Activated CD4-positive, alpha-beta T cell treated with anti-CD3 and anti-CD28 coated beads, Interleukin-2, Interleukin-6, amounts not matched to agents 100 ng/mL and 50 ng/mL, durations not matched to agents 16 hours and 8 hours (primary cell): ENCODE measurements around the gene TRABD2B.

Source experiments
- DNase-seq: peaks from one replicate; pipeline ENCODE4 v3.0.0-alpha.2; 2020

Gene TRABD2B

DNA sequence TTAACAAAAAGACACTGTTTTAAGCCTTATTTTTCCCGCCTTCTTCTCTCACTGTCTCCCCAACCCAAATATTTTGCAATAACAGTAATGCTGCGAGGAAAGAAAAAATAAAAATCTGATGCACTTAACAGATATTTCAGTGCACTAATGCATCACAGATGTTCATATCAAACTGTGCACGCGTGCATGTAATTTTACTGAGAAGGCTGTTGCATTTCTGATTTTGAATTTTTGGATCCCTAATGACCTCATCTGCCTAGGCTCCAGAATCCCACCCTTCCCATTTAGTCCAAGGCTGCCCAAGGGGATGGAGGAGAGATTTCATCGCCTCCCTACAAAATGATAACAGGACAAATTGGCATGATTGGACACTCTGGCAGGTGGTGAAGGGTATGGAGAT lies 5.5 kb downstream of the TRABD2B start:
- no peak for DNase-seq

DNA sequence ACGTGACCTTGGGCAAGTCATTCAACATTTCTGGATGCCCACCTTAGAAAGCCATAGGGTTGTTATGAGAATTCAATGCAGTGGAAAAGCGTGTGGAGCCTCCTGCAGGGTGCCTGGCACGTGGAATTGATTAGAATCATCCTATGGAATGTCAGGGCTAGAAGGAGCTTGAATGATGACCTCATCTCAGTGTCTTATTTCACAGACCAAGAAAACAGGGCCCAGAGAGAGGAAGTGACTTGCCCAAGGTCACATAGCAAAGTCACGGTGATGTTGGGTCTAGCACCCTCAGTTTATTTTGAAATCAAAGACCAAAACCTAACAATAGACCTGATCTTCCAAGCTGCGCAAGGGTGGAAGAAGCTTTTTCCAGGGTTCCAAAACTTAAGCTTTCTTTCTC lies 6.0 kb downstream of the TRABD2B start:
- no peak for DNase-seq

- no peak for DNase-seq
Measured at GRCh38 chr1:47990286-47990685, 6.9 kb downstream of the TRABD2B start.

DNA sequence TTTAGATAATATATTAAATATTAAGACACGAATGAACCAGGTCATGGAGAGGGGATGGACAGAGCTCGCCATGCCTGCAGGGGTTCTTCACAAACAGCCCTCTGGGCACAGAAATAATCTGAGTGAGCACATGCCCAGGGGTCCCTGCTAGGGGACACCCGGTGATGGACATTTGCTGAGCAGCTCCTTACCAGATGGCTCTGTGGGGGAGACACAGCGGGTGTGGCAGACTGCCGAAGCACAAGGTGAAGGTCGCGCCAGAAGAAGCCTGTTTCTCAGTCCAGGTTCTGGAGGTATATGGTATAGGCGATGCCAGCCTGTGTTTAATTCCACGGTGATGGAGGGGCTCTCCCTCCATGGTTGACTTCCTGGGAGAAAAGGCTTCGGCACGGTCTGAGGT lies 9.6 kb downstream of the TRABD2B start:
- no peak for DNase-seq

DNA sequence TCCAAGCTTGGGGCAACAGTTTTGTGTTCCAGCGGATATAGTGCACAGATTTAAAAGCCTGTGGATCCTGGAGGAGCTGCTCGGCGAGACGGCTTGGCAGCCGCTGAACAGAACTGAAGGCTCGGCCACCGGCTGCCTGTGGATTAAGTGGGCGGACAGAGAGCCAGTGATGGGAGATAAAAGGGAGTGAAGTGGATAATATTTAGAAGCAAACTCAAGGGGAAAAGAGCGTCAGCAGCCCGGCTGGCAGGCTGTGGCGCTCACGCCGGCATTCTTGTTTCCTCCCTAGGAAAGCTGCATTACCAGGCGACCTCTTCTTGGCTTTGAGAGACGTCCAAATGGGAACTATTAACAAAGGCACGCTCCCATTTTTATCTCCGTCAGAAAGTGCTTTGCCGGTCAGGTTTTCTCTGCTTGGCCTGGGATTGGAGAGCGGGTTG lies 10.4 kb downstream of the TRABD2B start:
- no peak for DNase-seq

DNA sequence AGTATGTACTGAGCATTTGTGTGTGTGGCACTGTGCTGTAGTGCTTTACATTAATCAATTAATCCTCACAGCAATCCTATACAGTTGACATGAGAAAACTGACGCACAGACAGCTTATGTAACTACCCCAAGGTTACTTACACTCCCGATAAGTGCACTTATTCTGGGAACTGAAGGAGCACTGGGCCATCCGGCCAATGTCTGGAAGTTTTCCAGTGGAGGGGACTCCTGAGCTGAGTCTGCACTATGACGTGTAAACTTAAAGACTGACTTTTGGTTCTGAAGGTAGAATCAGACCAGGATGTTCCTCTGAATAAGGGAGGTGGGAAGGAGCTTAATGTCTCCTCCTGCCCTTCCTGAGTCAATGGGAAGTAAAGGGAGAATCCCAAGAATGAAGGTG lies 12.2 kb downstream of the TRABD2B start:
- no peak for DNase-seq

DNA sequence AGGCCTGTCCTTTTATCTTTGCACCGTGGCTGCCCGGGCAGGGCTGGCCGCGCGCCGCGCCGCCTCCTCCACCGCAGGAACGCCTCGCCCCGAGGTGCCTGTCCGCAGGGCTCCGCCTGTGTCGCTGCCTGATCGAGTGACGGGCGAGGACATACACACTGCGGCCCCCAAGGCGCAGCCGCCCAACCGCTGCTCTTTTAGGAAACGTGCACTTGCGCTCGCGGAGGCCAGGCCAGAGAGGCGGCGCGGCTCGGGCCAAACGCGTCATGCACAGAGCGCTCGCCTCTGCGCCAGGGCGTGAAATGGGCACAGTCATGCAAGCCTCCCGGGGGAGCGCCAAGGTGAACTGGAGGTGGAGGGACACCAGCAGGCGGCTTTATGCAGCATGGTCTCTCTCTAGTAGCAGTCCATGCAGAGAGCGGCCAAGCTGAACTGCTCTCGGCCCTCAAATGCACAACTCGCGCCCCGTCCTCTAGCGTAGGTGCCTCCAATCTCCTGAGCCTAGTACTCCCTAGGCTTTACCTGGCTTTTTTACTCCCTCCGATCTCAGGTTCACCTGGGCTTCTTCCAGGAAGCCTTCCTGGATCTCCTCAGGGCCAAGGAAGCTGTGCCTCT lies 12.9 kb downstream of the TRABD2B start:
- no peak for DNase-seq

DNA sequence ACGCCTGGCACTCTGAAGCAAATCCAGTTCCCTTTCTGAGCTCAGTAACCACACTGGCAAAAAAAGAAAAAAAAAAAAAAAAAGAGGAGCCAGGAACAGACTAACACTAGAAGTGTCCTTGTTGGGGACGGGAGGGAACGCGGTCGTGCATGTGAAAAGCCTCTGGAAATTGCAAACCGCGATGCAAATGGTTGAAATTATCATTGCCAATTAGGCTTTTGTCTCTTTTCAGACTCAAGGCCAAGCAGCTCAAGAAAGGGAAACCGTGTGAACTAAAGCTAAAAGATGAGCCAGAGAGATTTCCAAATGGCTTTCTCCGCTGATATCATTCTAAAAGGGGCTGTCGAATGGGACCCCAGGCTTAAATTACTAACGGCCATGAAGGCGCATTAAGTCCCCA lies 13.5 kb downstream of the TRABD2B start:
- DNase-seq = no peak

- DNase-seq = no peak
Measured at GRCh38 chr1:47981667-47982350, 15.4 kb downstream of the TRABD2B start.

- DNase-seq = no peak
Measured at GRCh38 chr1:47980501-47980900, 16.7 kb downstream of the TRABD2B start.

- no peak for DNase-seq
Measured at GRCh38 chr1:47979724-47980123, 17.5 kb downstream of the TRABD2B start.

- no peak for DNase-seq
Measured at GRCh38 chr1:47978486-47978885, 18.7 kb downstream of the TRABD2B start.

- no peak for DNase-seq
Measured at GRCh38 chr1:47976728-47977127, 20.5 kb downstream of the TRABD2B start.

DNA sequence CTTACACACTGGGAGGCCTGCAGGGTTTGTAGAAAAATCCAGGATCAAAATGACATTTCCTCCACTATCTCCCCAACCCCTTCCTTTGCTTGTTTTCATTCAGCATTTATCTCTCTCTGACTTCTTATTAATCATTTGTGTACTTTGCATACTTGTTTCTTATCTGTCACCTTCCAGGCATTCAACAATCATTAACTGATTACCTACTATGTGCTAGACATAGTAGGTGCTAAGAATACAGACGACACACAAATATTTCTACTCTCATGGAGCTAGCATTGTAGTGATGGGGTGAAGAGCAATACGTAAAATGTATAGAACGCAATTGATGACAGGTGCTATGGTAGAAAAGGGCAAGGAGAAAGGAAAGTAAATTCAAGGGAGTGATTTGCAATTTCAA lies 20.9 kb downstream of the TRABD2B start:
- DNase-seq = no peak

- no peak for DNase-seq
Measured at GRCh38 chr1:47975302-47975921, 21.8 kb downstream of the TRABD2B start.

- DNase-seq = no peak
Measured at GRCh38 chr1:47972864-47973432, 24.2 kb downstream of the TRABD2B start.

GRCh38 chr1:47971385-47972160 lies 25.6 kb downstream of the TRABD2B start:
- no peak for DNase-seq

DNA sequence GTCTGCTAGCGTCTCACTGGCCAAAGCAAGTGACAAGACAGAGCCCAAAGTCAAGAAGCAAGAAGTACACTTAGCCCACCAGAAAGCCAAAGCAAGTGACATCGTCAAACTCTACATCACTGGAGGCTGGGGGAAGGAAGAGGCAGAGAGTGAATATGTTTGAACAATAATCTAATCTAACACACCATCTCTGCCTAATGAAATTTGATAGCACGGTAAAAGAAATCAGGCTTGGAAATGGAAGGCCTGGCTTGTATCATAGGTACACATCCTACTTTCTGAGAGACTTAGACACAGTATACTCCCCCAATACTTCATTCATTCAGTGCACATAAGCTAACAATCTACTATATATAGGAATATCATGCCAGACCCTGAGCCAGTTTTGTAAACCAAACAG lies 26.3 kb downstream of the TRABD2B start:
- no peak for DNase-seq

- no peak for DNase-seq
Measured at GRCh38 chr1:47969478-47969877, 27.7 kb downstream of the TRABD2B start.

GRCh38 chr1:47968556-47968888 lies 28.7 kb downstream of the TRABD2B start:
- DNase-seq = no peak

DNA sequence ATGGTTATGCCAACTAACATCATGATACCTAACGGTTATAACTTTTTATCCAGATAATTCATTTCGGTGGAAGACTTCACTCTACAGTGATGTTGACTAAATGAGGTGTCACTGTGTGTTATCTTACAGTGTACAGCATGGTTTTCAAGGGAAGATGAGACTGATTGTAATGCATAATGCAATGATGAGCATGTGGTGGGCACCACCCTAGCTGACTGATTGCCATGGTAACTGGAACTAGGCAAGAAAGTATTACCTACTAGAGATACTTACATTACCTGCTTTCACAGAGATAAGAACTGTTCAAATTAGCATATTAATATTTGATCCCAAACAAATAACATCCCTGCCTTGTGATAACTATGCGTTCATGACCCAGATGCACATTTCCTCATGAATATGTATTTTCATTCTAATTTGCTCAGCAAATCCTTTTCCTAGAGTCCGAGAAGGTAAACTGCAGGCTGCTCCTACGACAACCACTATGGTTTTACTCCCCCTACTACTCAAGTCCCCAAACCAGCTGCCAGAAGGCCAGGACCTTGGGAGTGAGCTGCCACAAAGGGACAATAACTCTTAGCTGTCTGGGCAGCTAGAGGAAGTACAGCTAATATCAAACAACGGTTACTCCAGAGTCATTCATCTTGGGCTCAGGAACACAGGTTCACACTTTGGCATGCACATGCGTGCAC lies 29.2 kb downstream of the TRABD2B start:
- no peak for DNase-seq

DNA sequence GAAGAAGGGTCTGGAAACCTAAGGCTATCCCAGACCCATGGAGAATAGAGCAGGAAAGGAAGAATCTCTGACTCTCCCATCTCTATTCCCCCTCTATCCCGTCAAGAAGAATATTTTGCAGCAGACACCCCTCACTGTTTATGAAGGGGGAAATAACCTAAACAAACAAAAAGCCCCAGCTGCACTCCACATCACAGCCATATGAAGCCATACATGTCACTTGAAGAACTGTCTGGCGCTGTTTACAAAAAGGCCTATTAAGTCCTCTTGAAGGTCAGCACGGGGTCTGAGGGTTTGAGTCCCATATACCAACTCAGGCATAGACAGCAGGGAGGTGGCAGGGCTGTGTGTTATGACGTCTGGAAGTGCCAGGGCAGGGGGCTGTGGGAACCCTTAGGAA lies 31.4 kb downstream of the TRABD2B start:
- no peak for DNase-seq

- no peak for DNase-seq
Measured at GRCh38 chr1:47964636-47965035, 32.5 kb downstream of the TRABD2B start.
